GM13977 (cell line): ENCODE results near the gene ADAR.
A peak's percentile ranks its signal among the peaks of the same experiment; 100 is the strongest.

Source experiments
- DNase-seq: peaks from one replicate; pipeline ENCODE4 v3.0.0; 2012; ENCODE audit warnings: low spot score
- CTCF ChIP-seq: IDR thresholded peaks from 2 replicates; pipeline ENCODE4 v1.5.1; 2012; ENCODE audit warnings: mild to moderate bottlenecking, control low read depth; ENCODE audit not compliant: insufficient read depth; ENCODE audit errors: extremely low read depth, missing control alignments
- in situ Hi-C: fragments of 300-500 bp; cut with MboI; formaldehyde crosslinking; loops from one replicate; pipeline ENCODE4 v1.12.0; 2022; ENCODE audit warnings: low sequenced_read_pairs, low pct_unique_long_range_greater_than_20kb, mixed read lengths, inconsistent platforms; ENCODE audit not compliant: unreplicated experiment

The ADAR gene

GRCh38 chr1:154559466-154560044 is 48.4 kb downstream of the ADAR start:
- peak; percentile 82 for DNase-seq
- in situ Hi-C loops, result loop anchor here (25.0 kb wide), 1 partner anchor 328 kb away; no protein-coding TSS in a partner anchor
- TF ChIP-seq CTCF, result peak; percentile 94

DNA sequence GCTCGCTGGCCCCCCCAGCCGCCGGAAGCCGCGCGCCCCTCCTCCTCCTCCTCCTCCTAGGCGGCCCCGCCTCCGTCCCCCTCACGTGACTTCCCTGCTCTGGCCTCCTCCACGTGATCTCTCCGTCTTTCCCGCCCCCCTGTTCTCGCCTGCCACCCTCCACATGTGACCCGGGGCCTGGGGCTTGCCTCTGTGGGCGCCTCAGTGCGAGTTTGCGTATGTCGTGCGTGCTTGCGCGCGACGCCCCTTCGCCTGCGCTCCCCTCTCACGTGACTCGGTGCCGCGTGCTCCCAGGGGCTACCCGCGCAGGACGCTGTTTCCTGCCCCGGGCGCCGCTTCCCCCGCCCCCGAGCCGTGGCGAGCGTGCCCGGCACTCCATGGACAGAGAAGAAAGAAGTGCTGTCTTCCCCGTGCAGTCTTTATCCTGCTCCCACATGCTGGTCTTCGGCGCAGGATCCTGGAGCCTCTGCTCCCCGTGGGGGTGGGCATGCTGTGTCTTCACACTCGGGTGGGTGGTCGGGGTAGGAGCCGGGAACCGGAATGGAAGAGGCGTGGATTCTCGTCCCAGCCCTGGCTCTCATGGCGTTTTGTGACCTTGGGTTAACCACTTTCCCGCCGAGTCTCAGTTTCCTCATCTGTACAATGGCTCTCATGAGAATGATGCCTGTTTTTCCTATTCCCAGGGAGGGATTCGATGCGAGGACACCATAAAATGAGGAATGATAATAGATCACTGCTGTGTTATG is 49.1 kb downstream of the ADAR start:
- DNase-seq, result peak; percentile 98
- no peak for TF ChIP-seq CTCF
- in situ Hi-C loops, result loop anchor here (25.0 kb wide), 1 partner anchor 328 kb away; no protein-coding TSS in a partner anchor

- TF ChIP-seq CTCF, result no peak
- in situ Hi-C loops, result loop anchor here (25.0 kb wide), 1 partner anchor 329 kb away; no protein-coding TSS in a partner anchor
- DNase-seq, result no peak
Observed at GRCh38 chr1:154557939-154558719, 49.9 kb downstream of the ADAR start, which contains the start of gene UBE2Q1. Gene UBE2Q1 (minus strand): TSS chr1:154558662. CDS start chr1:154558553, 109 bp downstream.

- in situ Hi-C loops, result loop anchor here (25.0 kb wide), 1 partner anchor 330 kb away; no protein-coding TSS in a partner anchor
- no peak for DNase-seq
- no peak for TF ChIP-seq CTCF
Observed at GRCh38 chr1:154557248-154557938, 50.6 kb downstream of the ADAR start.

GRCh38 chr1:154556422-154556821 is 51.6 kb downstream of the ADAR start:
- no peak for TF ChIP-seq CTCF
- in situ Hi-C loops, result loop anchor here (25.0 kb wide), 1 partner anchor 331 kb away; no protein-coding TSS in a partner anchor
- no peak for DNase-seq
